GM18868 (cell line): ENCODE data around the gene MZT1.
"Not testable (repeated sequence)": the region's sequence is repeated elsewhere in the genome, so short reads cannot be mapped to it uniquely, and the experiment has no call there.

ENCODE experiments used
- ATAC-seq: cut with Tn5 transposase; IDR thresholded peaks from one replicate; pipeline ENCODE4 v1.9.1; 2021; ENCODE audit warnings: mild to moderate bottlenecking, moderate library complexity; ENCODE audit not compliant: unreplicated experiment

The MZT1 gene

GRCh38 chr13:72727417-72728289 lies at the start of gene MZT1, which contains the start of gene BORA:
TSS of gene MZT1 (minus strand) at chr13:72727629. CDS start at chr13:72727602, 27 bp downstream.
TSS of gene BORA (plus strand) at chr13:72727923. CDS start at chr13:72728941, 1,018 bp downstream.
- peak; percentile 94 for ATAC-seq

- ATAC-seq, result no peak
These were observed 46.6 kb upstream of the MZT1 start for GRCh38 chr13:72774019-72774418.

GRCh38 chr13:72763411-72763810 lies 36.0 kb upstream of the MZT1 start:
- no peak for ATAC-seq

GRCh38 chr13:72760189-72760588 lies 32.8 kb upstream of the MZT1 start:
- no peak for ATAC-seq

- no peak for ATAC-seq
These were observed 30.5 kb upstream of the MZT1 start for GRCh38 chr13:72757792-72758535.

DNA sequence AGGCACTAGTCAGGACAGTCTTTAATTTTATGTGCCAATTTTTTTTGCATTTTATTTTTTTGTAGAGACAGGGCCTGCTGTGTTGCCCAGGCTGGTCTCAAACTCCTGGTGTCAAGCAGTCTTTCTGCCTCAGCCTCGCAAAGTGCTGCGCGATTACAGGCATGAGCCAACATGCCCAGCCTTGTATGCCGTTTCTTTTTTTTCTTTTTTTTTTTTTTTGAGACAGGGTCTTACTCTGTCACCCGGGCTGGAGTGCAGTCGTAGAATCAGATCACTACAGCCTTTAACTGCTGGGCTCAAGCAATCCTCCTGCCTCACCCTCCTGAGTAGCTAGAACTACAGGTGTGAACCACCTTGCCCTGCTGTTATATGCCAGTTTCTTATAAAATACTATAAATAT lies 26.7 kb upstream of the MZT1 start:
- no peak for ATAC-seq

DNA sequence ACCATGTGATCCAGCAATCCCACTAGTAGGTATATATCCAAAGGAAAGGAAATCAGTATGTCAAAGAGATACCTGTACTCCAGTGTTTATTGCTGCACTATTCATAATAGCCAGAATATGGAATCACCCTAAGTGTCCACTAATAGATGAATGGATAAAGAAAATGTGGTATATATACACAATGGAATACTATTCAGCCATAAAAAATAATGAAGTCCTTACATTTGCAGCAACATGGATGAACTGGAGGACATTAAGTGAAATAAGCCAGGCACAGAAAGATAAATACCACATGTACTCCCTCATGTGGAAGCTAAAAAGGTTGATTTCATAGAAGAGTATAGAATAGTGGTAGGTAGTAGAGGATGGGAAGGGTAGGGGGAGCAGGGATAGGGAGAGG lies 23.8 kb upstream of the MZT1 start:
- ATAC-seq, result no peak

DNA sequence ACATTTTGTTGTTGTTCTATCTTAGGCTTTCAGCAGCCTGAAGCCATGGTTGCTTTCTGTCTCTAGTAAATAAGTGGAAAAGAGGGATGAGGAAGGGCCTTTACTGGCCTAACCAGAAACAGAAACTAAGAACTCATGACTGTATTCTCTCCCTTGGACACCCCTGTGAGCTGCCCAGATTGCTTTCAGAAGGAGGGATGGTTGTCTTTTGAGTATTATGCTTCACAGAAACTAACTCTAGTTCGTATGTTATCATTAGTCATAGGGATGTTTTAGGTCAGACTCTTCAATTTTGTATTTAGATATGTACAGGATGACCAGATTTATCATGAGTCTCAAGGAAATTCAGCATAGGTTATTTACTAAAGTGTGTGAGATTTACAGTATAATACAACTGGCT lies 17.8 kb upstream of the MZT1 start:
- ATAC-seq, result peak; percentile 68

DNA sequence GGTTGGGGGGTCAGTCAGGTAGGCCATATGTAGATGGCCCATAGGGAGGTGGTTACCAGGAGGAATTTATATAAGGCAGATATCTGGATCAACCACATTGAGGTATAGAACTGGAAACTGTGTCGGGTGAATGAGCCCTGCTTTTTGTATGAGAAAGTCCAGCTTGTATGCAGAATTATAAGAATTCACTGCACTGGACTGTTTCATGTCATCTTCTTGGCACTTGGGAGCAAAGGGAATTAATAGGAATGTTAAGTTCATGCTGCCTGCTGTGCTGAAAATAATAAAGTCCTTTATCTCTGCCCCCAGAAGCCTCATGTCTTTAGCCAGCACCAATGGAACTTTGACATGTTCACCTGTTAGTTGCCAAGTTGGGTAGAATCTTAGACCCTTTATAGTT lies 12.6 kb upstream of the MZT1 start:
- ATAC-seq, result no peak

GRCh38 chr13:72737033-72737432 lies 9.6 kb upstream of the MZT1 start:
- ATAC-seq, result no peak

GRCh38 chr13:72728290-72728605 lies 819 bp upstream of the MZT1 start:
- ATAC-seq, result no peak

GRCh38 chr13:72726726-72727416 lies 558 bp downstream of the MZT1 start:
- peak; percentile 22 for ATAC-seq

DNA sequence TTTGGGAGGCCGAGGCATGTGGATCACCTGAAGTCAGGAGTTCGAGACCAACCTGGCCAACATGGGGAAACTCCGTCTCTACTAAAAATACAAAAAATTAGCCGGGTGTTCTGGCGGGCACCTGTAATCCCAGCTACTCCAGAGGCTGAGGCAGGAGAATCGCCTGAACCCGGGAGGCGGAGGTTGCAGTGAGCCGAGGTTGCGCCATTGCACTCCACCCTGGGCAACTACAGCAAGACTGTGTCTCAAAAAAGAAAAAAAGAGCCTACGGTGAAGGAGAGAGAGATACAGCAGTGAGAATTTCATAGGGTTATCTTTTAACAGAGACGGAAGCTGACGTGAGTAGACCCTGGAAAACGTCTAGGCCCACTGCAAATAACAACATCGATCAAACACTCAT lies 1.2 kb downstream of the MZT1 start:
- not testable (repeated sequence) for ATAC-seq

- ATAC-seq, result no peak
These were observed 10.7 kb downstream of the MZT1 start for GRCh38 chr13:72716776-72717175.

GRCh38 chr13:72700509-72700908 lies 26.9 kb downstream of the MZT1 start:
- no peak for ATAC-seq

DNA sequence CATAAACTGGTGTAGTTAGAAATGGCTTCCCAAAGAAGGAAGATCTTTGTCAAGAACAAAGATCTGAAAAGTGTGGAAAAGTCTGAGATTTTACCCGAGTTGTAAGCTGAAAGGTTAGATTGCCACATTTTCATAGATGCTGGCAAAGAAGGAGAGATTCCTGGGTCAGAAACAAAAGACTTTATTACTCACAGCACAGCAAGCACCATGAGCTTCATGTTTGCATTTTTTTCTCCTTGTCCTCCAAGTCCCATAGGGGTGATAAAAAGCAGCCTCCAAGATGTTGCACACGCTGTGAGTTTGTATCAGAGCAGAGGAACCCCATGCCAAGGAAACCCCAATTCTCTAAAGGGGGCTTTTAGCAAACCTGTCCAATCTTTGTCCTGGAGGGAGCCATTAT lies 29.3 kb downstream of the MZT1 start:
- ATAC-seq, result no peak

- ATAC-seq, result no peak
These were observed 30.9 kb downstream of the MZT1 start for GRCh38 chr13:72696579-72696978.

DNA sequence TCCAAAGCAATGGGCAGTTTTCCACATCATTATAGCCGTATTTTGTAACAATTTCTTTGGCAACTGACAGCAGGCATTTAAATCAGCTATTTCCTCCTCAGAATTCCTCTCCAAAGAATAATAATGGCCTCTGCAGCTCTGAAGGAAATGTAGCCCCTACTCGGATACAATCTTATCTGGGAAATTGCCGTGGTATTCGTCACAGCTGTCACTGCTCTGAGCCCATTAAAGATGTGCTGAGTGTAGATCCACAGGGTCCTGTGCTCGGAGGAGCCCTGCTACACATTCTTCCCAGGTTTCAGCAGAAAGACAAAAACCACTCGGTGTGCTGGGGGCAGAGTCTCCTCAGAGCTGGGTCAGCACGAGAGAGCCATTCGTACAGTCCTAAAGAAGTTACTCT lies 33.1 kb downstream of the MZT1 start:
- ATAC-seq, result no peak

DNA sequence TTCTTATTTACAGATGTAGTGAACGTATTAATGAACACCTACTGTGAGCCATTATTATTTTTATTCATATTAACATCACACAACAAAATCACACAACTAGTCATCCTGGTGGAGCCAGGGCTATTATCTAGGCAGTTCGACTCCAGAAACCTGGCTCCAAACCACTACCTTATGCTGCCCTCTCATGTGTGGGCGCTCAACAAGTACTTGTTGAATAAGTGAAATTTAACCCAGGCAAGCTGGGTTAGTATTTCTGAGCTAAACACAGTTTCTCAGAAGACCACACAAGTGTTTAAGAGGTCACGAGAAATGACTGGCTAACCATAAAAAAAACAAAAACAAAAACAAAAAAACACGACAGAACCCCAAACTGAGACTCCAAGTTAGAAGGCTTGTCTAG lies 33.6 kb downstream of the MZT1 start:
- no peak for ATAC-seq

GRCh38 chr13:72692884-72693514 lies 34.4 kb downstream of the MZT1 start:
- ATAC-seq, result no peak

DNA sequence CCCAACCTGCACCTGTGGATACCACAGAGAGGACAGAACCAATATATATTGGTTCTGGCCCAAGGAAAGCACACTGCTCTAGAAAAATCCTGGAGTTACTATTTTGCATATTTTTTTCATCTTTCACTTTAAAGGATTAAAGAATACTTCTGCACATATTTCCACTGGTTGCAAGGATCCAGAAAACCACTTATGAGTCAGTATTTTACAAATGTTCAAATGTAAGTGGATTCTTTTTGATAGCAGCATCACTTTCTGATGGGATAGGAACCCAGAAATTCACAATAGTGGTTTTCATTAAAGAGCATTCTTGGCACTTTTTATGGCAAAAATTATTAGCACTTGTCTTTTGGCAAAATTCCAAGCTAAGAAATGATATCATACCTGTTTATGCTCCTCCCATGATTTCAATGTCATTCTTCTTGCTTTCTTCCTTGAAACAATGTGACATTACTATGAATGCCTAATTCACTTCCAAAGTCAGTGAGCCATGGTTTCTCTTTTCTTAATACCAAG lies 38.2 kb downstream of the MZT1 start:
- no peak for ATAC-seq
